OCI-LY1 (cell line): Measurements from ENCODE around the gene PRXL2A.

Experiments
- EZH2 ChIP-seq: fragments of 200-600 bp; sonication (generic), shearing (Covaris generic); IDR thresholded peaks from 2 replicates; pipeline ENCODE4 v1.8.0; 2017; ENCODE audit warnings: borderline replicate concordance, mixed run types, mild to moderate bottlenecking, antibody characterized with exemption, low read length, moderate library complexity, mixed read lengths
- TF ChIP-seq, protein P1 (sequence below): fragments of 200-600 bp; sonication (generic), shearing (Covaris generic); IDR thresholded peaks from 2 replicates; pipeline ENCODE4 v1.5.1; 2017; ENCODE audit warnings: mild to moderate bottlenecking, antibody characterized with exemption, low read length, moderate library complexity, mixed read lengths

GRCh38 chr10:80359644-80360043, 48.7 kb upstream of the PRXL2A start:
- TF ChIP-seq, protein P1, sequence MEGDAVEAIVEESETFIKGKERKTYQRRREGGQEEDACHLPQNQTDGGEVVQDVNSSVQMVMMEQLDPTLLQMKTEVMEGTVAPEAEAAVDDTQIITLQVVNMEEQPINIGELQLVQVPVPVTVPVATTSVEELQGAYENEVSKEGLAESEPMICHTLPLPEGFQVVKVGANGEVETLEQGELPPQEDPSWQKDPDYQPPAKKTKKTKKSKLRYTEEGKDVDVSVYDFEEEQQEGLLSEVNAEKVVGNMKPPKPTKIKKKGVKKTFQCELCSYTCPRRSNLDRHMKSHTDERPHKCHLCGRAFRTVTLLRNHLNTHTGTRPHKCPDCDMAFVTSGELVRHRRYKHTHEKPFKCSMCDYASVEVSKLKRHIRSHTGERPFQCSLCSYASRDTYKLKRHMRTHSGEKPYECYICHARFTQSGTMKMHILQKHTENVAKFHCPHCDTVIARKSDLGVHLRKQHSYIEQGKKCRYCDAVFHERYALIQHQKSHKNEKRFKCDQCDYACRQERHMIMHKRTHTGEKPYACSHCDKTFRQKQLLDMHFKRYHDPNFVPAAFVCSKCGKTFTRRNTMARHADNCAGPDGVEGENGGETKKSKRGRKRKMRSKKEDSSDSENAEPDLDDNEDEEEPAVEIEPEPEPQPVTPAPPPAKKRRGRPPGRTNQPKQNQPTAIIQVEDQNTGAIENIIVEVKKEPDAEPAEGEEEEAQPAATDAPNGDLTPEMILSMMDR: no peak
- TF ChIP-seq EZH2: no peak
